ENCODE data around the gene MTHFD2L. TPM values are rescaled to one million over a fixed set of nuclear protein-coding genes. Genes with fewer than 3 reads are reported as not detected.

MTHFD2L gene
- total RNA-seq, 2 experiments from 2014 or later = 6.4 to 6.9 TPM

DNA sequence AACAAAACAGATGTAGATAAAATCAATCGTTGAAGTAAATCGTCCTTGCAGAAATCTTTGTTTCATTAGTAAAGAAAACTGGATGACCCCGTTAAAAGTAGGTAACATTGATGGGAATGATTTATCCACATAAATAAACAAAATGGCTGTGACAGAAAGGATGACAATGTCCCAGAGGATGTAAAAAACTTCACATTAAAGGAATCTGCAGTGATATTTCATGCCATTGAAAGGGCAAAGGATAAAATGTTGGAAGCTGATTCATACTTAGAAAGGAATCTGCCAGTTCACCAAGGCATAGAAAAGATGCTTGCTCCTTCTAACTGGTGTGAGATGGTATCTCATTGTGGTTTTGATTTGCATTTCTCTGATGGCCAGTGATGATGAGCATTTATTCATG, 126.1 kb downstream of the MTHFD2L start:
- ChIA-PET CTCF (interaction anchor here (1.2 kb wide), 1 partner anchor 13 kb away, joined by 3 read pairs; no protein-coding TSS in a partner anchor), POLR2A (no interaction called here)
- no peak overlapping the region for H3K4me3 Mint-ChIP-seq
- no peak overlapping the region for H3K27ac Mint-ChIP-seq
- no peaks in the 10 kb centered on the region for H3K4me1 Mint-ChIP-seq
- intact Hi-C loops (cut with DNase I, micrococcal nuclease) = no loop called here
- no peaks in the 10 kb centered on the region for H3K9me3 Mint-ChIP-seq (ENCODE audit: low read depth)
- no peaks in the 10 kb centered on the region for H3K27me3 Mint-ChIP-seq
- DNase-seq (no peak), ATAC-seq (no peak)
- H3K36me3 Mint-ChIP-seq (ENCODE audit: low read depth) = peaks cover 6% of the 10 kb centered on the region

DNA sequence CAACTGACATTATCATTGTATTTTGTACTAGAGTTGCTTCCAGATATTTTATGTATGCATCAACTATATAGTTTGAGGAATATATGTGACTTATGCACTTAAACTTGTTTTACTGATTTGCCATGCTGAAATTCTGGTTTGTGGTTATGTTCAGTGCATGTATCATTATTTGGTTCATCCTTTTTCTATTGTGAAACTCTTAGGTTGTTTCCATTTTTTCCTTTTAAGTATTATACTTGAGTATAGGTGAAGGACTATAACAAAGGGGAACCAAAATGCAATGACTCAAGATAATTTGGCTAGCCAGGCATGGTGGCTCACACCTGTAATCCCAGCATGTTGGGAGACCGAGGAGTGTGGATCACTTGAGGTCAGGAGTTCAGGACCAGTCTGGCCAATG, 129.2 kb downstream of the MTHFD2L start:
- H3K4me3 Mint-ChIP-seq = no peak overlapping the region
- no peak for DNase-seq
- ATAC-seq = no peak
- ChIA-PET CTCF (no interaction called here), POLR2A (no interaction called here)
- H3K27ac Mint-ChIP-seq = no peak overlapping the region
- intact Hi-C loops (cut with DNase I, micrococcal nuclease) = no loop called here
- H3K9me3 Mint-ChIP-seq (ENCODE audit: low read depth) = no peaks in the 10 kb centered on the region
- peaks cover 4% of the 10 kb centered on the region for H3K36me3 Mint-ChIP-seq (ENCODE audit: low read depth)
- H3K4me1 Mint-ChIP-seq = no peaks in the 10 kb centered on the region
- H3K27me3 Mint-ChIP-seq = no peaks in the 10 kb centered on the region

DNA sequence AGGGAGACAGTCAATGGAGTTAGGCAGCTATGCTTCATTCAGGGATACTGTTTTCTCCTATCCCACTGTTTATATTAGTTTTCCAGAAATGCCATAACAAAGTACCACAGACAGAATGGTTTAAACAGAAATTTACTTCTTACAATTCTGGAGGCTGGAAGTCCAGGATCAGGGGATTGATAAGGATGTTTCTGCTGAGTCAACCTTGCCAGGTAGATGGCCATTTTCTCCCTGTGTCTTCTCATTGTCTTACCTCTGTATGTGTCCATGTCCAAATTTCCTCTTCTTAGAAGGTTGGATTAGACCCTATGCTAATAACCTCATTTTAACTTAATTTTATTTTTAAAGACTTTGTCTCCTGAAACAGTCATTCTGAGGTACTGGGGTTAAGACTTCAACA, 129.9 kb downstream of the MTHFD2L start:
- CTCF ChIA-PET = no interaction called here
- H3K27ac Mint-ChIP-seq = no peak overlapping the region

DNA sequence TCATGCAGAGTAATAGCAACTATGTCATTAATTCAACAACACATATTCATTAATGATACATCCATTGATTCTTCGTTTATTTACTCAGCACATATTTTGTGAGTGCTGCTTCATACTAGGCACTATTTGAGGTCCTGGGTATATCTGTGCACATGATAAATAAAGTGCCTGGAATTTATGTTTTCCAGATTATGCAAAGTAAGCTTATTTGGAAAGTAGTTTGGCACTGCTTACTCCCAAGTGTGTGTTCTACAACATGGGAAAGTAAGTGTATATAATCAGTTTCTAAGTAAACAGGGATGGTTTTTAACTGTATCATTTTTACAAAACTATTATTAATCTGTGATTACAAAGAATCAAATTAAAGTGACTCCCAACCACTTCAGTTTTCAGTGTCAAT, 133.6 kb downstream of the MTHFD2L start:
- Mint-ChIP-seq H3K4me1 (no peaks in the 10 kb centered on the region), H3K9me3 (ENCODE audit: low read depth) (no peaks in the 10 kb centered on the region), H3K4me3 (no peak overlapping the region), H3K27me3 (no peaks in the 10 kb centered on the region), H3K27ac (no peak overlapping the region), H3K36me3 (ENCODE audit: low read depth) (no peaks in the 10 kb centered on the region)
- ATAC-seq (no peak), DNase-seq (no peak)
- intact Hi-C loops (cut with DNase I, micrococcal nuclease) = no loop called here
- ChIA-PET CTCF (no interaction called here), POLR2A (no interaction called here)

More for the DNA sequence above, 129.9 kb downstream of the MTHFD2L start:
- intact Hi-C loops (cut with DNase I, micrococcal nuclease) = no loop called here
- DNase-seq (no peak), ATAC-seq (no peak)
- no peaks in the 10 kb centered on the region for H3K9me3 Mint-ChIP-seq (ENCODE audit: low read depth)
- no peaks in the 10 kb centered on the region for H3K27me3 Mint-ChIP-seq
- H3K36me3 Mint-ChIP-seq (ENCODE audit: low read depth) = peaks cover 4% of the 10 kb centered on the region
- H3K4me3 Mint-ChIP-seq = no peak overlapping the region
- H3K4me1 Mint-ChIP-seq = no peaks in the 10 kb centered on the region
- POLR2A ChIA-PET = no interaction called here

DNA sequence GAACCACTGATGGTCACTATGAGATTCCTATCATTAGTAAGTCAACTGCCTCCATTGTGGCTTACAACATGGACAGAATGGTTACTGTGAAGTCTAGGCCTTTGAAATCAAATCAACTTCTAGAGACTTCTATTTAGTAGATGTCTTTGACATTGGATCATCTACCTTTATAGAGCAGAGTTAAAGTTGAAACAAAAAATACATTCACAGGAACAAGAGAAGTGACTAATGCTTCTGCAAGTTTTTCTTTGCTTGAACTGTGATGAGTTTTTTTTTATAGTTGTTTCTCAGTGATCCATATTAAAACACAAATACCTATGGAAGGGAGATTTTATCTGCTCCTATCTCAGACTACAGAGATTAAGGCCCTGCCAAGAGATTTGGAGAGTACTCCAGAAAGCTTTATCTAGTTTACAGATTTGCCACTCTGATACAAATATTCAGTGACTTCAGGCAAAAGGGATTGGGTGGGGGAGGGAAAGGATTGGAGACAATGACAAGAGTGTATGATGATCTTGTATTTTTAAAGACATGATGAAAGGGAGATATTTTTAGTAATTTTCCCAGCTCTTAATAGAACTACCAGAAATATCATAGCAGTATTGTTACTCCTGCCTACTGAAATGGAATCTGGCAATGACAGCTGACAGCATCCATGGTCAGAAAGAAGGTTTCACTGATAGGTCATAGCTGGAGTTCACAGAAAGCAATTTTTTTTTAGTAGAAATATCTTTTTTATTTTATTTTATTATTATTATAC, 134.4 kb downstream of the MTHFD2L start:
- H3K4me3 Mint-ChIP-seq = no peak overlapping the region
- ChIA-PET POLR2A (no interaction called here), CTCF (no interaction called here)
- DNase-seq (no peak), ATAC-seq (no peak)
- no peak overlapping the region for H3K27ac Mint-ChIP-seq
- intact Hi-C loops (cut with DNase I, micrococcal nuclease) = no loop called here
- no peaks in the 10 kb centered on the region for H3K9me3 Mint-ChIP-seq (ENCODE audit: low read depth)
- H3K27me3 Mint-ChIP-seq = no peaks in the 10 kb centered on the region
- no peaks in the 10 kb centered on the region for H3K36me3 Mint-ChIP-seq (ENCODE audit: low read depth)
- H3K4me1 Mint-ChIP-seq = no peaks in the 10 kb centered on the region

DNA sequence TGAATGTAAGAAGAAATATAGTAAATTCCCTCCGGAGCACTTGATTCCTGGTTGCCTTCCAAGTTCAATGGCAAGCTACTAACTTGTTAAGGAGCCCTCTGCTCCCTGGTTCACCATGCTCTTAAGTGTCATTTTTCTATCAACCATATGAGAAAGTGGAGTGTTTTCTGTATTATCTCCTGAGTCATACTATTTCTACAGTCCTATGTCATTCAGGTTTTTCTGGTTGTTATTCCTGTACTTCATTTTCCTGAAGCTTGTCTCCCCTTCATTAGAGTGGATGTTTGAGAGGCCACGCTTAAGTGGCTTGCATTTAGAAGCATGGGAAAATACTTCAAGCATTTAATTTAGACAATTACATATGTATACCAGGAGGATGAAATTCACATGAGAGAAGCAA, 135.6 kb downstream of the MTHFD2L start:
- ATAC-seq = no peak
- no peaks in the 10 kb centered on the region for H3K27me3 Mint-ChIP-seq
- H3K4me3 Mint-ChIP-seq = no peak overlapping the region

DNA sequence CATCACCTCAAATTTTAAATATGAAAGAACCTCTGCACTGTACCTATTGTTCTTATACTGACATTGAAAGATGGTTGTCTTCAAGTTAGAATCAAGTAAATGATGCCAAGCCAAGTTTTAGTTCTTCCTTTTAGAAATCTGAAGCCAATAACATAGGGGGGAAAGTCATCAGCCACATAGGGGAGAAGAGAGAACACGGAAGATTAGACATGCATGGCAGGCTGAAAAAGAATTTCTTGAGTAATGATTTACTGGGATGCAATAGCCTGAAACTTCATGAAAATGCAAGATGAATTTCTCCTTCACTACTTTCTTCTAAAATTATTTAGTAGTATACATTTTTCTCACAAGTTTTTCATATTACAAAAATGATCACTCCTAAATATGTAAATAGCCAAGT, 136.8 kb downstream of the MTHFD2L start:
- POLR2A ChIA-PET = no interaction called here
- H3K9me3 Mint-ChIP-seq (ENCODE audit: low read depth) = no peaks in the 10 kb centered on the region
- H3K4me1 Mint-ChIP-seq = no peaks in the 10 kb centered on the region
- DNase-seq (no peak), ATAC-seq (no peak)
- H3K27me3 Mint-ChIP-seq = no peaks in the 10 kb centered on the region
- no peak overlapping the region for H3K27ac Mint-ChIP-seq
- CTCF ChIA-PET = no interaction called here
- H3K4me3 Mint-ChIP-seq = no peak overlapping the region
- H3K36me3 Mint-ChIP-seq (ENCODE audit: low read depth) = no peaks in the 10 kb centered on the region
- intact Hi-C loops (cut with DNase I, micrococcal nuclease) = no loop called here

More for the DNA sequence above, 135.6 kb downstream of the MTHFD2L start:
- H3K9me3 Mint-ChIP-seq (ENCODE audit: low read depth) = no peaks in the 10 kb centered on the region
- DNase-seq = no peak
- no peaks in the 10 kb centered on the region for H3K4me1 Mint-ChIP-seq
- CTCF ChIA-PET = no interaction called here
- no peak overlapping the region for H3K27ac Mint-ChIP-seq
- intact Hi-C loops (cut with DNase I, micrococcal nuclease) = no loop called here
- no peaks in the 10 kb centered on the region for H3K36me3 Mint-ChIP-seq (ENCODE audit: low read depth)
- POLR2A ChIA-PET = no interaction called here

DNA sequence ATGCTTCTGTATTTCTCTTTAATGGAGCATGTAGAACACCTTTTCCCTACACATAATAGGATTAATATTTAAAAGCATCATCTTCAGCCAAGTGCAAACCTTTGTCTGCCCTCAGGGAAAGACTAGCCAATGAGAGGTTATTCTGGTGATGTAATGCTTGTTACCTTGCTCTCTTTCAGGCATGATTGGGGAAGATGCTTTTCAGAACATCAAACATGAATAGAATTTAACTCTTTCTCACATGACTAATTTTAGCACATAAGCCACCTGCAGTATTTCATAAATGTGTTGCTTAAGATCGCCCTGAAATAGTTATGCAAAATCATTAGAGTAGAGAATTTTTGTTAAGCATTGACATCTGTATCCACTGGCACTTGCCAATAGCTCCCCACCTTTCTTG, 139.6 kb downstream of the MTHFD2L start:
- DNase-seq = no peak
- Mint-ChIP-seq H3K4me1 (no peaks in the 10 kb centered on the region), H3K9me3 (ENCODE audit: low read depth) (no peaks in the 10 kb centered on the region), H3K27me3 (no peaks in the 10 kb centered on the region), H3K4me3 (no peak overlapping the region), H3K36me3 (ENCODE audit: low read depth) (no peaks in the 10 kb centered on the region), H3K27ac (no peak overlapping the region)
- CTCF ChIA-PET = interaction anchor here (1.6 kb wide), 1 partner anchor 14 kb away, joined by 3 read pairs; no protein-coding TSS in a partner anchor
- no peak for ATAC-seq
- POLR2A ChIA-PET = no interaction called here
- intact Hi-C loops (cut with DNase I, micrococcal nuclease) = no loop called here

DNA sequence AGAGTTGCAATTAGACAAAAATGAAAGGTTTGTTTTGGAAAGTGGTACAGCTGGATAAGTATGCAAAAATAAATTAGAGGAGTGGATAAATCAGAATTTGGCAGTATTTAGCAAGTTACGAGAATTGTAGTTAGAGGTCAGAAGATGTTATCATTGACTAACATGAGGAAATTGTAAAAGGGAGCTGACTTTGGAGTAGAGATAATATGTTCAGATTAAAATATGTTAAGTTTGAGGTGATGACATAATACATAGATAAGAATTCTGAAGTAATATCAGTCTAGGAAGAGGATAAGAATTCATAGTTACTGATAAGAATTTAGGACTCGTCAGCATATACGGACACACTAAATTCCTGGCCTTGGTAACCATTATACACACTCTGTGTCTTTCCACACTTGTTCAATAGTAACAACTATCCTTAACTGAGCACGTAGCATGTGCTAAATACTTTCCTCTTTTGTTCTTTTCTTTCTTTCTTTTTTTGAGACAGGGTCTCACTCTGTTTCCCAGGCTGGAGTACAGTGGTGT, 146.2 kb downstream of the MTHFD2L start:
- intact Hi-C loops (cut with DNase I, micrococcal nuclease) = no loop called here
- CTCF ChIA-PET = interaction anchor here (0.8 to 1.1 kb wide), 4 partner anchors 76 to 462 kb away, joined by 3 read pairs; no protein-coding TSS in a partner anchor

DNA sequence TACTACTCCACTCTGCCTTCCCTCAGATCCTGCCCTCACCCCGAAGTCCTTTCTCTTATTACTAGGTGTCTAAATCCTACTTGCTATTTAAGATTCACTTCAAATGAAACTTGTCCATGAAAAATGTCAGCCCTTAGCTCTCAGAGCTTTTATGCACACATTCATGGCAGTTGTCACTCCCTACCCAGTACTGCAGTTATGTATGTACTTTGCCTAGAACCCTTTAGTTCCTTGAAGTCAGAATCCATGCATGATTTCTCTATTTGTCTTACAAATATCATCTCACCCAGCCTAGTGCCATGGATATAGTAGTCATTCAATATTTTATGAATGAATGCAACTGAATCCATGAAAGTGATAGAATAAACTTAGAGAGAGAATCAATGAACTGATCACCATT, 147.1 kb downstream of the MTHFD2L start:
- H3K36me3 Mint-ChIP-seq (ENCODE audit: low read depth) = no peaks in the 10 kb centered on the region
- no peak overlapping the region for H3K4me3 Mint-ChIP-seq
- no peak overlapping the region for H3K27ac Mint-ChIP-seq
- ATAC-seq (no peak), DNase-seq (no peak)
- peaks cover 14% of the 10 kb centered on the region for H3K4me1 Mint-ChIP-seq
- no peaks in the 10 kb centered on the region for H3K27me3 Mint-ChIP-seq
- ChIA-PET CTCF (interaction anchor here (0.8 to 1.5 kb wide), 2 partner anchors 9 to 461 kb away, joined by 3 to 5 read pairs; no protein-coding TSS in a partner anchor), POLR2A (interaction anchor here (0.7 kb wide), 1 partner anchor 9 kb away, joined by 4 read pairs; no protein-coding TSS in a partner anchor)
- H3K9me3 Mint-ChIP-seq (ENCODE audit: low read depth) = no peaks in the 10 kb centered on the region
- intact Hi-C loops (cut with DNase I, micrococcal nuclease) = no loop called here

More for the DNA sequence above, 146.2 kb downstream of the MTHFD2L start:
- H3K27ac Mint-ChIP-seq = no peak overlapping the region
- no peaks in the 10 kb centered on the region for H3K36me3 Mint-ChIP-seq (ENCODE audit: low read depth)
- no peaks in the 10 kb centered on the region for H3K27me3 Mint-ChIP-seq
- POLR2A ChIA-PET = interaction anchor here (0.7 kb wide), 1 partner anchor 10 kb away, joined by 4 read pairs; no protein-coding TSS in a partner anchor
- DNase-seq = no peak
- H3K9me3 Mint-ChIP-seq (ENCODE audit: low read depth) = no peaks in the 10 kb centered on the region
- ATAC-seq = no peak
- H3K4me1 Mint-ChIP-seq = peaks cover 10% of the 10 kb centered on the region
- no peak overlapping the region for H3K4me3 Mint-ChIP-seq

DNA sequence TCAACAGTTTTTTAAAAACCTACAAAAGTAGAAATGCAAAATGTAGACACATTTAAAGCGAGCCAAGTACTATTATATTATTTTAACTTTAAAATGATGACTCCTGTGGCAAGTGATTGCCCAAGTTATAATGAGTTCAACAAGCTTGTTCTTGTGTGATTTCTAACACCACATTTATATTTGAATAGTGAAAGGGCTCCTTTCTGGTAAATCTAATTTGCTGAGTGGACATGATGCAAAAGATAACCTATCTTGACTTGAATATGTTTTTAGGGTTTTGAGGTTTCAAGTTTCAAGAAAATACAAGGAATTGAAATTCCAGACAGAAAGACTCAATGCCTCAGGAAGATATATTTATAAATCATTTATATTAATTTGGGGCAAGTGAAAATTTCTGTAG, 149.3 kb downstream of the MTHFD2L start:
- ATAC-seq (no peak), DNase-seq (no peak)
- Mint-ChIP-seq H3K27ac (no peak overlapping the region), H3K9me3 (ENCODE audit: low read depth) (no peaks in the 10 kb centered on the region), H3K4me3 (no peak overlapping the region), H3K27me3 (no peaks in the 10 kb centered on the region), H3K4me1 (peaks cover 14% of the 10 kb centered on the region), H3K36me3 (ENCODE audit: low read depth) (no peaks in the 10 kb centered on the region)
- intact Hi-C loops (cut with DNase I, micrococcal nuclease) = no loop called here
- ChIA-PET CTCF (interaction anchor here (1.2 to 2.1 kb wide), 4 partner anchors 30 to 368 kb away, joined by 3 to 5 read pairs (median 4); no protein-coding TSS in a partner anchor), POLR2A (no interaction called here)

DNA sequence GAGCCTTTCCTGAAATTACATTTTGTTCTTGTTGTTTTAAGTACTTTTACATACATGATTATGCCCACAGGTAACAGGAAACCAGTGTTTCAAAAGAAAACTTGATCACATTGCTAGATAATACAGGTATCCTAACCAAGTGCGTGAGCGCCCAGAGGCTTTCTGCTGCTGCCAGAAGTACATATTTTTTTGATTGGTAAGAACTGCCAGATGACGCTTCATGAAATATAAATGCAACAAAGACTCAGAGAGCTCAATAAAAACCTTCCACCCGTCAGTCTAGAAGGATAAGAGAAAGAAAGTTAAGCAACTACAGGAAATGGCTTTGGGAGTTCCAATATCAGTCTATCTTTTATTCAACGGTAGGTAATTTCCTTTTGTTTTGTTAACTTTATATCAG, 150.3 kb downstream of the MTHFD2L start, which contains the start of gene EPGN:
Gene EPGN (plus strand): TSS at position 256 of the 400 bp plus-strand sequence. CDS start 64 bp downstream, at position 320.
- Mint-ChIP-seq H3K4me3 (no peak within 1 kb of the TSS), H3K27ac (peak within 1 kb of the TSS; percentile 3), H3K9me3 (ENCODE audit: low read depth) (no peaks in the 10 kb centered on the region), H3K4me1 (peaks cover 14% of the 10 kb centered on the region), H3K36me3 (ENCODE audit: low read depth) (no peaks in the 10 kb centered on the region), H3K27me3 (no peaks in the 10 kb centered on the region)
- peak; percentile 44 for ATAC-seq
- intact Hi-C loops (cut with DNase I, micrococcal nuclease) = no loop called here
- CTCF ChIA-PET = interaction anchor here (1.2 to 1.6 kb wide), 3 partner anchors 31 to 367 kb away, joined by 3 to 5 read pairs (median 4); no protein-coding TSS in a partner anchor
- DNase-seq = peak; percentile 16
- POLR2A ChIA-PET = no interaction called here

Data from activated CD4-positive, alpha-beta T cell treated with anti-CD3 and anti-CD28 coated beads for 36 hours (primary cell).